Activated effector memory CD4-positive, alpha-beta T cell treated with Interleukin-2 at 50 U/mL for 16 hours (primary cell): ENCODE results near the gene RCOR1.

Experiments used
- DNase-seq: peaks from one replicate; pipeline ENCODE4 v3.0.0-alpha.2; 2020

RCOR1 gene

GRCh38 chr14:102779574-102780315 is 187.3 kb downstream of the RCOR1 start:
- no peak for DNase-seq
